ENCODE data around the gene GABRA4. TPM values are rescaled to one million over a fixed set of nuclear protein-coding genes. Genes with fewer than 3 reads are reported as not detected.

Gene GABRA4
- total and polyA plus RNA-seq, 5 donors = 0.03 to 1.9 (median 0.18) TPM

DNA sequence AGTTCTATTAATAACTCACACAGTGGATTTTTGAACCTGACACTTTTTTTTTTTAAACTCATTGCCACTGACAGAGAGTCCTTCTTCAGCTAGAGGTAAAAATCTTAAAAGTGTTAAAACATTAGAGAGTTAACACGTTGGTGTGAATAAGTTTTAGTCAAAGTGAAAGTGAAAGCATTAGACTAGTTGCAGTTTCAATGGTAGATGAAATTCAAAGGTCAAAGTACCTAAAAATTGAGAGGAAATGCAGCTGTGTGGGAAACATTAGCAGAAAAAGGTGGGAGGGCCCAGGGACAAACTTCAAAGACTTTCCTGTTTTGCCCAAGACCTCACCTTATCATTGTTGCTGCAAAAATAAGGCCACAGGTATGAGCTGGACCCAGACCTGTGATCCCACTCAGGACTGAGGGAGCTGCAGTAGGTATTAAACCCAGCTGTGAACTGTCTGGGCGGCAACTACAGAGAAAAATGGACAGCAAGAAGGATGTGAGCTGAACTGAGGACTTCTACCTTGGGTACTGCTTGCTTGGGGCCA is 17.6 kb upstream of the GABRA4 start:
- intact Hi-C loops (cut with DNase I) = no loop called here
- Histone ChIP-seq H3K9me3 (ENCODE audit: control insufficient read depth, low read length) (no peaks in the 10 kb centered on the region), H3K4me1 (ENCODE audit: control insufficient read depth, insufficient read depth, low read length) (peaks cover 5% of the 10 kb centered on the region), H3K4me3 (ENCODE audit: low read length) (peak overlapping the region; percentile 31), H3K27me3 (ENCODE audit: control insufficient read depth, insufficient read depth) (no peaks in the 10 kb centered on the region), H3K27ac (ENCODE audit: low read length) (peak overlapping the region; percentile 75)
- WGBS = 48% methylated on average over 2 of the region's 2 CpGs
- DNase-seq (no peak), ATAC-seq (no peak)

DNA sequence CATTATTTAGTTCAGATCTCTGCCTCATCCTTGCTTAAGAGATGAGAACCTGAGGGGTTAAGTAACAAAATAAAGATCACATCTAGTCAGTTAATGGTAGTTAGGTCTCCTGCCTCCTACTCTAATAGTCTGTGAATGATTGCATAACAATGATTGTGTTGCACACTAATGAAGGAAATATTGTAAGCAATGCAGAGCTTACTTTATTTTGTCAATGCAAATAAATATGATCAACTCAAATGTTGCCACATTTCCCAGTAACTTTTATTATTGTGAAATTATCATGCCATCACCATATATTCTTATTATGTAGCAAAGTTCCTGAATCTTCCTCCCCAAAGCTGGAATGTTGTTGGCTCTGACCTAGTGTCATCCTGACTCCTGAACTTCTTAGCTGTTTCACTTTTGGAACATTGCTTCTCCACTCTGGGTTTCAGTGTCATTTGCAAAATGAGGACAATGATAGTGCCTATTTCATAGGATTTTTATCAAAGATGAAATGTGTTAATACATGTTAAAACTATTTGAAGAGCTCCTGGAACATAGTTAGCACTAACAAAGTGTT is 17.0 kb upstream of the GABRA4 start:
- no peaks in the 10 kb centered on the region for H3K27me3 ChIP-seq (ENCODE audit: control insufficient read depth, insufficient read depth)
- DNase-seq (no peak), ATAC-seq (no peak)
- no peaks in the 10 kb centered on the region for H3K9me3 ChIP-seq (ENCODE audit: control insufficient read depth, low read length)
- H3K4me1 ChIP-seq (ENCODE audit: control insufficient read depth, insufficient read depth, low read length) = peaks cover 5% of the 10 kb centered on the region
- H3K27ac ChIP-seq (ENCODE audit: low read length) = no peak overlapping the region
- no peak overlapping the region for H3K4me3 ChIP-seq (ENCODE audit: low read length)
- intact Hi-C loops (cut with DNase I) = no loop called here

DNA sequence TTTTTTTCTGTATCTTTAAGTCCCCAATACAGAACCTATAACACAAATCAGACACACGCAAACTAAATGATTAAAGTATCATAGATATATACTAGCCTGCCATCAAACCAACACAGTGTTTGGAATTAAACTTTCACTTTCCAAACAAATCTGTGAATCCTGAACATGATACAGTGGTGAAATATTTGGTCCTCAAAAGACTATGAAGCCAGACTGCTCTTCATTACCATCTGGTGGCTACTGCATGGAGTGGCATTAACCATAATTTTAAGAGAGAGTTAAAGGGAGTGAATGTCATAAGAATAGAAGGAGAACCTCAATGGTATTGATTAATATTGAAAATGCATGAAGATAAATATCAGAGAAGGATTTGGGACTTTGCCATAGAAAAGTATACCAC is 9.2 kb upstream of the GABRA4 start:
- intact Hi-C loops (cut with DNase I) = no loop called here

DNA sequence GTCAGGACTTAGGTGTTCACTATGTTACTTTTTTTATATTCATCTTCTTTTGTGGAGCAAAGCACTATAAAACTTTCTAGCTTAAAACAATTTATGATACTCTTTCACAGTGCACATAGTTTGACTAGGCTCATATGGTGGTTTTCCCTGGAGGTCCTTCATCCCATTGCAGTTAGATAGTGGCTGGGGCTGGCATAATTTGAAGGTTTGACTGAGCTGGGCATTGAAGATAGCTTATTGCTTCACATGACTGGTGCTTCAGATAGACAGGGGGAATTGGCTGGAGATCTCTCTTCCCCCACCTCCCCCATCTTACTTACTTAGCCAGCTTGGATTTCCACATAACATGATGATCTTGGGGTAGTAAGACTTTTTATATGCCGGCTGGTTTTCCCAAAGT is 7.0 kb upstream of the GABRA4 start:
- intact Hi-C loops (cut with DNase I) = no loop called here
- ATAC-seq (no peak), DNase-seq (no peak)
- Histone ChIP-seq H3K27ac (ENCODE audit: low read length) (no peak overlapping the region), H3K9me3 (ENCODE audit: control insufficient read depth, low read length) (no peaks in the 10 kb centered on the region), H3K4me1 (ENCODE audit: control insufficient read depth, insufficient read depth, low read length) (no peaks in the 10 kb centered on the region), H3K27me3 (ENCODE audit: control insufficient read depth, insufficient read depth) (no peaks in the 10 kb centered on the region), H3K4me3 (ENCODE audit: low read length) (no peak overlapping the region)
- 93% methylated on average over 1 of the region's 1 CpG for WGBS

More for the DNA sequence above, 9.2 kb upstream of the GABRA4 start:
- peak in 1 of 2 donors; percentile 36 for ATAC-seq
- no peak overlapping the region for H3K27ac ChIP-seq (ENCODE audit: low read length)
- H3K4me1 ChIP-seq (ENCODE audit: control insufficient read depth, insufficient read depth, low read length) = no peaks in the 10 kb centered on the region
- no peaks in the 10 kb centered on the region for H3K27me3 ChIP-seq (ENCODE audit: control insufficient read depth, insufficient read depth)
- H3K9me3 ChIP-seq (ENCODE audit: control insufficient read depth, low read length) = no peaks in the 10 kb centered on the region
- WGBS = 67% methylated on average over 1 of the region's 1 CpG
- no peak for DNase-seq
- H3K4me3 ChIP-seq (ENCODE audit: low read length) = no peak overlapping the region

DNA sequence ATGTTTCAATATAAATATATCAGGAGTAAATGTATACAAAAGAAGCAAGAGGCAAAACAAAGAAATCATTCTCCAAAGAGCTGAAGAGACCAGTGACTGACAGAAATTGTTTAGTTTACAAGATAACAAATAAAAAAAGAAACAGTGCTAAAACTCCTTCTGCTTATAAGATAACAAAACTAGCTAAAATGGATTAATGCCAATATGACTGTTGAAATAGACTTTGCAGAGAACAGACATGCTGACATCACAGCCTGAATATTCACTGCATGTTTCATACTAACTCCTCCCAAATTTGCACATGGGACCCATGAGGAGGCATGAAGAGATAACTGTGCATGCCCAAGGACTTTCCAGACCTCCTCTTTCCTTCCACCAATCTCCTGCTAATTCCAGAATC is 6.2 kb upstream of the GABRA4 start:
- H3K4me1 ChIP-seq (ENCODE audit: control insufficient read depth, insufficient read depth, low read length) = no peaks in the 10 kb centered on the region
- DNase-seq (no peak), ATAC-seq (no peak)
- intact Hi-C loops (cut with DNase I) = no loop called here
- H3K9me3 ChIP-seq (ENCODE audit: control insufficient read depth, low read length) = no peaks in the 10 kb centered on the region
- no peak overlapping the region for H3K27ac ChIP-seq (ENCODE audit: low read length)
- H3K4me3 ChIP-seq (ENCODE audit: low read length) = no peak overlapping the region
- no peaks in the 10 kb centered on the region for H3K27me3 ChIP-seq (ENCODE audit: control insufficient read depth, insufficient read depth)

DNA sequence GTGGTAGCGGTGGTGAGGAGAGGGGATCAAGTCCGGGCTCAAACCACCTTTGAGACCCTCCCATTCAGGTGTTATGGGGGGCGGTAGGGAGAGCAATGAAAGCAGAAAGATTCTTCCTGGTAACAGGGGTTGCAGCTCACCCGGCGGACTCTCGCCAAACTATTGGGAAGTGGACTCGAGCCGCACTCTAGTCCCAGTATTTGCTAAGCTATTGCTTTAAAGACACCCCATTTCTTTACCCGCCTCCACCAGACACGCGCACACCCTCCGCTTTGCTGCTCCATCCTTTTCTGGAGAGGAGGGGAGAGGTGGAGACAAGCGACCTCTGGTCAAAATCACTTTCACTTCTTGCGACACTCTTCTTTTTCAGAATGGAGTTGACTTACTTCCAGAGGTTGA is 625 bp upstream of the GABRA4 start:
- Histone ChIP-seq H3K9me3 (ENCODE audit: control insufficient read depth, low read length) (no peaks in the 10 kb centered on the region), H3K27ac (ENCODE audit: low read length) (no peak overlapping the region), H3K27me3 (ENCODE audit: control insufficient read depth, insufficient read depth) (no peaks in the 10 kb centered on the region), H3K4me3 (ENCODE audit: low read length) (peak overlapping the region; percentile 27), H3K4me1 (ENCODE audit: control insufficient read depth, insufficient read depth, low read length) (no peaks in the 10 kb centered on the region)
- ATAC-seq (peak in 1 of 2 donors; percentile 38), DNase-seq (peak in 1 of 3 donors; percentile 39)
- intact Hi-C loops (cut with DNase I) = no loop called here
- WGBS = 2% methylated on average over 14 of the region's 14 CpGs

DNA sequence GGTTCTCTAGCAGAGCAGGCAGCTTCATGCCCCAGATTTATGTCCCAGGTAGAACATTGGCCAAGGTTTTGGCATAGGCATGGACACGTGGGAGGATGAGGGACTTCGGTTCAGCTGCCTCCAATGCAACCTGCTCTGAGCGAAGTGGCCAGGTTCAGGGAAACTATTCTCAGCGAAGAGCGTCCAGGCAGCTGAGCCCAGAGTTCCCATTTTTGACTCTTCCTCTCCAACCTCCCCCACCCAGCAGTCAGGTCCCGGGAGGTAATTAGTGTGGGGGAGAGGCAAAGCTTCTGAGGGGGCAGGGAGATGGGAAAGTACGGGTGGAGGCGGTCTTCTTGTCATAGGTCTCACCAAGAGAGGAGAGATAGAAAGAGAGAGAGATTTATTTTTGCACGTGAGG is 1.0 kb downstream of the GABRA4 start:
- H3K27ac ChIP-seq (ENCODE audit: low read length) = no peak overlapping the region
- no peaks in the 10 kb centered on the region for H3K27me3 ChIP-seq (ENCODE audit: control insufficient read depth, insufficient read depth)
- 20% methylated on average over 9 of the region's 9 CpGs for WGBS
- DNase-seq (no peak), ATAC-seq (no peak)
- intact Hi-C loops (cut with DNase I) = no loop called here
- H3K9me3 ChIP-seq (ENCODE audit: control insufficient read depth, low read length) = no peaks in the 10 kb centered on the region
- no peak overlapping the region for H3K4me3 ChIP-seq (ENCODE audit: low read length)
- no peaks in the 10 kb centered on the region for H3K4me1 ChIP-seq (ENCODE audit: control insufficient read depth, insufficient read depth, low read length)

DNA sequence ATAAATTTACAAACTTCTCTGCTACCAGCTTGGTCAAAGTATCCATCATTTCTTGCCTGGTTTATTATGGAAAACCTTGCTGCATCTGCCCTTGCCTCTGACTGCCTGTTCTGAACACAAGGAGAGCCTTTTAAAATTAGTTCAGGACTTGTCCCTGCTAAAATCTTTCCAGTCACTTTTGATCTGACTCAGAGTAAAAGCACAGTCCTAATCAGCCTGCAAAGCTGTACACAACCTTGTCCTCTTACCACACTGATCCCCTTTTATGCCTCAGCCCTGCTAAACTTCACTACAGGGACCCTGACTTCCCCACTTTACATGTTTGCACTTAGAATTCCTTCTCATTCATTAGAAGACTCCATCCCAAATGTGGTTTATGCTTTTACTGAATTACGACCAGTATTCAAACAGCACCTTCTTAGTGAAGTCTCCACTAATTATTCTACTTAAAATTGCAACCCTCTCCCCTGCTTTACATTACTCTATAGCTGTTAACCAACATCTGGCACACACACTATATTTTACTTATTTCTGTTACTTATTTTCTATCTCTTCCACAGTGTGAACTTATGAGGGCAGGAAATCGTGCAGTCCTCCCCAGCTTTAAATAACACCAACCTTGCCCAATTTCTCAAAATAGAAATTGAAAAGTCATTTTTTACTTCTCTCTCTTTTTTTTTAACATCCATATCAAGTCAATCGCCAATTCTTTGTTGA is 6.3 kb downstream of the GABRA4 start:
- Histone ChIP-seq H3K4me1 (ENCODE audit: control insufficient read depth, insufficient read depth, low read length) (no peaks in the 10 kb centered on the region), H3K27ac (ENCODE audit: low read length) (no peak overlapping the region), H3K4me3 (ENCODE audit: low read length) (no peak overlapping the region), H3K9me3 (ENCODE audit: control insufficient read depth, low read length) (no peaks in the 10 kb centered on the region), H3K27me3 (ENCODE audit: control insufficient read depth, insufficient read depth) (no peaks in the 10 kb centered on the region)
- WGBS = 59% methylated on average over 3 of the region's 3 CpGs
- intact Hi-C loops (cut with DNase I) = no loop called here
- DNase-seq (no peak), ATAC-seq (no peak)

DNA sequence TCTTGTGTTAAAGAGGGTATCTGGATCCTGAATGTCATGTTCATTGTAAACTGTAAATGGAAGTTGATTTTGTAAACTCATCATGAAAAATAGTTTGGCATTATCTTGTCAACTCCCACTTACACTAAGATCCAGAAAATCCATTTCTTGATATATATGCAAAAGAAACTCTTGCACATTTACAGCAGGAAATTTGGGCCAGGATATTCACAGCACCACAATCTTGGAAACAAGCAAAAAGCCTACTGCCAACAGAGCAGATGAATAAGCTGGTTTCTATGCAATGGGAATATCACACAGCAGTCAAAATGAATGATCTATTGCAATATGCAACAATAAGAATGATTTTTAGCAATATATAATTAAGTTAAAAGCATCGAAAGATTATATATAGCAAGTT is 8.6 kb downstream of the GABRA4 start:
- ATAC-seq (no peak), DNase-seq (no peak)
- Histone ChIP-seq H3K9me3 (ENCODE audit: control insufficient read depth, low read length) (no peaks in the 10 kb centered on the region), H3K4me3 (ENCODE audit: low read length) (no peak overlapping the region), H3K27me3 (ENCODE audit: control insufficient read depth, insufficient read depth) (no peaks in the 10 kb centered on the region), H3K27ac (ENCODE audit: low read length) (no peak overlapping the region), H3K4me1 (ENCODE audit: control insufficient read depth, insufficient read depth, low read length) (no peaks in the 10 kb centered on the region)
- WGBS = 79% methylated on average over 1 of the region's 1 CpG
- intact Hi-C loops (cut with DNase I) = no loop called here

DNA sequence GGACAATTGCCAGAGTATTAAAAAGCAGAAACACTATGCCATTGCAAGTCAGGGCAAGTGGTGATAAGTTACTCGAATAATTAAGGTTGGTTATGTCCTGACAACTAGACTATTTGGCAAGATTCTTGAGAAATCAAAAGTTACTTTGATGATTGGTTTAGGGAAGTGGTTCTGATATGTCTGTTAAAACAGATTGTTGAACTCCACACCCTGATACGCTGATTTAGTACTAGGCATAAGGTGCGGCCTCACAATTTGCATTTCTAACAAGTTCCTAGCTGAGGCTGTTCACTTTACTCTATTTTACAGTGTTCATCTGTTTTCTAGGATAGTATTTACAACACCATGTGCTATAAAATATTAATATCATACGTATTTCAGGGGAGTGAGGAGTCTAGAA is 12.5 kb downstream of the GABRA4 start:
- ATAC-seq (no peak), DNase-seq (no peak)
- H3K4me3 ChIP-seq (ENCODE audit: low read length) = no peak overlapping the region
- WGBS = 77% methylated on average over 4 of the region's 4 CpGs
- no peak overlapping the region for H3K27ac ChIP-seq (ENCODE audit: low read length)
- intact Hi-C loops (cut with DNase I) = no loop called here
- no peaks in the 10 kb centered on the region for H3K4me1 ChIP-seq (ENCODE audit: control insufficient read depth, insufficient read depth, low read length)
- no peaks in the 10 kb centered on the region for H3K27me3 ChIP-seq (ENCODE audit: control insufficient read depth, insufficient read depth)
- no peaks in the 10 kb centered on the region for H3K9me3 ChIP-seq (ENCODE audit: control insufficient read depth, low read length)

DNA sequence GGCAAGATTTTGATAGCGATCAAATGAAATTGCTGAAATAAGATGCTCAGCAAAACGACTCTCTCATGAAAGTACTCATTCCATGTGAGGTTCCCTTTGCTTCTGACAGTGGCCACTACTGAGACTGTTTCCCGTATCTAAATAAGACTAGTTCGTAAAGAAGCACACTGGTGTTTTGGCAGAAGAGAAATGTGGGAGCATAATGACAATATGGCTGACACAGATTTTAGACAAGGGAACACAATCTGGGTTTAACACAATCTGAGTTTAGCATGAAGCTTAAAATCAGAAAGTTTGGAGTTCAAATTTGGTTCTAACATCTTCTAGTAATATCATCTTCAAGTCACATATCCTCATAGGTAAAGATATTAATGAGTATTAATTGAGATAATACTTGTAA is 13.7 kb downstream of the GABRA4 start:
- ATAC-seq = no peak

More for the DNA sequence above, 13.7 kb downstream of the GABRA4 start:
- Histone ChIP-seq H3K9me3 (ENCODE audit: control insufficient read depth, low read length) (no peaks in the 10 kb centered on the region), H3K4me3 (ENCODE audit: low read length) (no peak overlapping the region), H3K27ac (ENCODE audit: low read length) (no peak overlapping the region), H3K27me3 (ENCODE audit: control insufficient read depth, insufficient read depth) (no peaks in the 10 kb centered on the region), H3K4me1 (ENCODE audit: control insufficient read depth, insufficient read depth, low read length) (no peaks in the 10 kb centered on the region)
- 81% methylated on average over 4 of the region's 4 CpGs for WGBS
- DNase-seq = no peak
- intact Hi-C loops (cut with DNase I) = no loop called here

Measured in right cardiac atrium (tissue), 5 donors.